Right kidney (tissue), 1 donor: ENCODE results near the gene PLIN4.
"Not testable (repeated sequence)": the region's sequence is repeated elsewhere in the genome, so short reads cannot be mapped to it uniquely, and the experiment has no call there.

ENCODE experiments used
- DNase-seq: peaks from one replicate; pipeline ENCODE4 v3.0.0-alpha.2; 2016

PLIN4 gene

GRCh38 chr19:4548238-4548584 is 29.9 kb upstream of the PLIN4 start:
- DNase-seq = no peak

GRCh38 chr19:4547303-4548237 is 29.3 kb upstream of the PLIN4 start:
- DNase-seq = no peak

- no peak for DNase-seq
Observed at GRCh38 chr19:4543842-4544647, 25.8 kb upstream of the PLIN4 start.

- DNase-seq = no peak
Observed at GRCh38 chr19:4542896-4543841, 24.9 kb upstream of the PLIN4 start.

- DNase-seq = not testable (repeated sequence)
Observed at GRCh38 chr19:4541806-4542145, 23.5 kb upstream of the PLIN4 start.

GRCh38 chr19:4541114-4541805 is 23.0 kb upstream of the PLIN4 start:
- DNase-seq = no peak

- DNase-seq = no peak
Observed at GRCh38 chr19:4539693-4540581, 21.7 kb upstream of the PLIN4 start, which contains the start of gene LRG1. Gene LRG1 (minus strand): TSS chr19:4540036. CDS start chr19:4540013, 23 bp downstream.

GRCh38 chr19:4539169-4539692 is 20.9 kb upstream of the PLIN4 start:
- DNase-seq = no peak

- DNase-seq = no peak
Observed at GRCh38 chr19:4538601-4538954, 20.3 kb upstream of the PLIN4 start.

GRCh38 chr19:4537953-4538600 is 19.8 kb upstream of the PLIN4 start:
- DNase-seq = no peak

GRCh38 chr19:4536798-4537197 is 18.5 kb upstream of the PLIN4 start:
- DNase-seq = no peak

- peak; percentile 75 for DNase-seq
Observed at GRCh38 chr19:4534836-4535658, 16.8 kb upstream of the PLIN4 start, which contains the start of gene PLIN5. Gene PLIN5 (minus strand): TSS chr19:4535224. CDS start chr19:4534074, 1,150 bp downstream.

- no peak for DNase-seq
Observed at GRCh38 chr19:4533835-4534424, 15.6 kb upstream of the PLIN4 start.

GRCh38 chr19:4533334-4533733 is 15.0 kb upstream of the PLIN4 start:
- DNase-seq = no peak

GRCh38 chr19:4531562-4532165 is 13.4 kb upstream of the PLIN4 start:
- DNase-seq = no peak

- DNase-seq = no peak
Observed at GRCh38 chr19:4529924-4530522, 11.7 kb upstream of the PLIN4 start.

GRCh38 chr19:4528843-4529242 is 10.6 kb upstream of the PLIN4 start:
- DNase-seq = no peak

GRCh38 chr19:4527377-4527776 is 9.1 kb upstream of the PLIN4 start:
- not testable (repeated sequence) for DNase-seq
